HEK293T (cell line): Measurements from ENCODE around the gene SLC8B1.

Experiments
- BHLHE40 ChIP-seq: fragments of 450-650 bp; IDR thresholded peaks from 2 replicates; pipeline ENCODE4 v1.6.1; 2016; ENCODE audit warnings: mild to moderate bottlenecking, moderate library complexity, borderline replicate concordance
- FOXA1 ChIP-seq: fragments of 450-650 bp; IDR thresholded peaks from 2 replicates; pipeline ENCODE4 v1.6.1; 2016; ENCODE audit warnings: mild to moderate bottlenecking
- FOXK2 ChIP-seq: fragments of 450-650 bp; IDR thresholded peaks from 2 replicates; pipeline ENCODE4 v1.6.1; 2016; ENCODE audit warnings: mild to moderate bottlenecking
- FOXM1 ChIP-seq: fragments of 450-650 bp; IDR thresholded peaks from 2 replicates; pipeline ENCODE4 v1.6.1; 2017; ENCODE audit warnings: mild to moderate bottlenecking, borderline replicate concordance
- SP1 ChIP-seq: fragments of 450-650 bp; IDR thresholded peaks from 2 replicates; pipeline ENCODE4 v1.6.1; 2017

GRCh38 chr12:113368331-113368730 is 33.4 kb upstream of the SLC8B1 start:
- TF ChIP-seq FOXK2 (no peak), FOXM1 (no peak), SP1 (no peak), FOXA1 (no peak), BHLHE40 (no peak)
